Hematopoietic multipotent progenitor cell treated with erythropoietin and hydrocortisone succinate and interleukin-3 and kit ligand, for 8 days (in vitro differentiated cells): ENCODE data around the gene ZNF576.
"Not testable (repeated sequence)": the region's sequence is repeated elsewhere in the genome, so short reads cannot be mapped to it uniquely, and the experiment has no call there.

ENCODE experiments used
- DNase-seq: peaks from one replicate; pipeline ENCODE4 v3.0.0-alpha.2; 2015

ZNF576 gene

GRCh38 chr19:43600326-43600725 lies 3.9 kb downstream of the ZNF576 start:
- DNase-seq: not testable (repeated sequence)

GRCh38 chr19:43605875-43606568 lies 9.6 kb downstream of the ZNF576 start:
- peak; percentile 24 for DNase-seq

GRCh38 chr19:43606569-43607229 lies 10.3 kb downstream of the ZNF576 start:
- no peak for DNase-seq

GRCh38 chr19:43607238-43608205 lies 11.1 kb downstream of the ZNF576 start:
- no peak for DNase-seq

- no peak for DNase-seq
These were observed 13.5 kb downstream of the ZNF576 start for GRCh38 chr19:43609872-43610271.

GRCh38 chr19:43610493-43610892 lies 14.1 kb downstream of the ZNF576 start:
- DNase-seq: no peak

GRCh38 chr19:43611788-43612187 lies 15.4 kb downstream of the ZNF576 start, which contains the start of gene SRRM5:
TSS of gene SRRM5 (plus strand) at chr19:43612088. CDS start at chr19:43612122, 34 bp downstream.
- DNase-seq: no peak

GRCh38 chr19:43612374-43612773 lies 16.0 kb downstream of the ZNF576 start:
- no peak for DNase-seq

- DNase-seq: peak; percentile 25
These were observed 19.9 kb downstream of the ZNF576 start for GRCh38 chr19:43616306-43616705.

GRCh38 chr19:43616954-43617353 lies 20.6 kb downstream of the ZNF576 start:
- DNase-seq: no peak

- peak; percentile 89 for DNase-seq
These were observed 22.5 kb downstream of the ZNF576 start for GRCh38 chr19:43618921-43619261.

- DNase-seq: peak; percentile 93
These were observed 23.1 kb downstream of the ZNF576 start, which contains the start of gene ZNF428 for GRCh38 chr19:43619262-43620060. TSS of gene ZNF428 (minus strand) at chr19:43619629. CDS start at chr19:43614304, 5,325 bp downstream.

GRCh38 chr19:43620061-43621001 lies 23.9 kb downstream of the ZNF576 start:
- DNase-seq: no peak

GRCh38 chr19:43622070-43622469 lies 25.7 kb downstream of the ZNF576 start:
- DNase-seq: no peak

- DNase-seq: no peak
These were observed 26.6 kb downstream of the ZNF576 start for GRCh38 chr19:43622956-43623355.

- DNase-seq: peak; percentile 41
These were observed 27.7 kb downstream of the ZNF576 start for GRCh38 chr19:43623889-43624670.

GRCh38 chr19:43624933-43625332 lies 28.5 kb downstream of the ZNF576 start:
- peak; percentile 92 for DNase-seq

GRCh38 chr19:43625918-43626579 lies 29.7 kb downstream of the ZNF576 start:
- peak; percentile 68 for DNase-seq

- DNase-seq: no peak
These were observed 30.4 kb downstream of the ZNF576 start for GRCh38 chr19:43626838-43627237.
